ENCODE results near the gene GPR31.

DNA sequence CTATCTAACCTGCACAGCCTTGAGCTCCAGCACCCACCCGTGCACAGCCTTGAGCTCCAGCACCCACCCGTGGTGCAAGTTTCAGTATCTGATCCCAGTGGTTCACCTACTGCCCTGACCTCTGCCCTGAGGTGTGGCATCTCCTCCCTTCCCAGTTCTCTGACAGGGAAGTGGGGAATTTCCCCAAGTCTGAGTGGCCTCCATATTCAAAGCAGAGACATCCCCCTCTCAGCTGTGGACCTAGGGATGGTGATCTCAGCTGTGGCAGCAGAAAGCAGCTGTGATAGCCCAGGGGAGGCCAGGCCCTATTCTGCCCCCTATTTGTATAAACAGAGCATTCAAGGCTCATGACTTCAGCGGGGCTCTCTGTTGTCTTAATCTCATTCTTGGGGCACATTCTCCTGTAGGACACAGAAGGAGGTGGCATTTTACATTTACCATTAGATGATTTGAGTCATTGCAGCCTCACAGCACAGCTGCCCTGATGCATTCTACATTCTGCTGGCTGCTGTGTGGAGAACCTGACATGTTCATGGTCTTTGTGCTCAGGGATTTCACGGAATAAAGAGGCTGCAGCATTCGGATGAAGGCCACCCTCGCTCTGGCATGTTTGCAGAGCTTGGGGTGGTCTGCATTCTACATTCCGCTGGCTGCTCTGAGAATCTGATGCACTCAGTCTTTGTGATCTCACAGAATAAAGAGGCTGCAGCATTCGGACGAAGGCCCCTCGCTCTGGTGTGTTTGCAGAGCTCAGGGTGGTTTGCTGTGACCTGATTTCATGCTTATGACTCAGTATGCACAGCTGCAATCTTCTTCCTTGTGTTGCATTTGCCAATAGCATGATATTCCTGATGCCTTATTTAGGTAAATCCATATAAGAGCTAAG lies 16.9 kb downstream of the GPR31 start:
- TF ChIP-seq, protein P1, sequence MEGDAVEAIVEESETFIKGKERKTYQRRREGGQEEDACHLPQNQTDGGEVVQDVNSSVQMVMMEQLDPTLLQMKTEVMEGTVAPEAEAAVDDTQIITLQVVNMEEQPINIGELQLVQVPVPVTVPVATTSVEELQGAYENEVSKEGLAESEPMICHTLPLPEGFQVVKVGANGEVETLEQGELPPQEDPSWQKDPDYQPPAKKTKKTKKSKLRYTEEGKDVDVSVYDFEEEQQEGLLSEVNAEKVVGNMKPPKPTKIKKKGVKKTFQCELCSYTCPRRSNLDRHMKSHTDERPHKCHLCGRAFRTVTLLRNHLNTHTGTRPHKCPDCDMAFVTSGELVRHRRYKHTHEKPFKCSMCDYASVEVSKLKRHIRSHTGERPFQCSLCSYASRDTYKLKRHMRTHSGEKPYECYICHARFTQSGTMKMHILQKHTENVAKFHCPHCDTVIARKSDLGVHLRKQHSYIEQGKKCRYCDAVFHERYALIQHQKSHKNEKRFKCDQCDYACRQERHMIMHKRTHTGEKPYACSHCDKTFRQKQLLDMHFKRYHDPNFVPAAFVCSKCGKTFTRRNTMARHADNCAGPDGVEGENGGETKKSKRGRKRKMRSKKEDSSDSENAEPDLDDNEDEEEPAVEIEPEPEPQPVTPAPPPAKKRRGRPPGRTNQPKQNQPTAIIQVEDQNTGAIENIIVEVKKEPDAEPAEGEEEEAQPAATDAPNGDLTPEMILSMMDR (IDR thresholded peaks at IDR 0.05; ENCODE audit: insufficient read depth, low read depth, low read length), result no peak
- TF ChIP-seq EZH2 (IDR thresholded peaks at IDR 0.05; ENCODE audit: insufficient read depth, low read length), result no peak

Data from astrocyte (in vitro differentiated cells and primary cell).